Measurements from ENCODE around the gene XYLT1.

Gene XYLT1

GRCh38 chr16:17170435-17170834, 300.3 kb downstream of the XYLT1 start:
- in situ Hi-C loops (cut with HindIII; ENCODE audit: low sequenced_read_pairs), result no loop called here

- in situ Hi-C loops (cut with HindIII; ENCODE audit: low sequenced_read_pairs), result no loop called here
These were observed 302.6 kb downstream of the XYLT1 start for GRCh38 chr16:17168181-17168580.

- in situ Hi-C loops (cut with HindIII; ENCODE audit: low sequenced_read_pairs), result no loop called here
These were observed 304.7 kb downstream of the XYLT1 start for GRCh38 chr16:17166095-17166494.

GRCh38 chr16:17162560-17162959, 308.2 kb downstream of the XYLT1 start:
- in situ Hi-C loops (cut with HindIII; ENCODE audit: low sequenced_read_pairs), result no loop called here

- in situ Hi-C loops (cut with HindIII; ENCODE audit: low sequenced_read_pairs), result no loop called here
These were observed 309.8 kb downstream of the XYLT1 start for GRCh38 chr16:17160920-17161431.

- in situ Hi-C loops (cut with HindIII; ENCODE audit: low sequenced_read_pairs), result no loop called here
These were observed 310.4 kb downstream of the XYLT1 start for GRCh38 chr16:17160285-17160853.

- in situ Hi-C loops (cut with HindIII; ENCODE audit: low sequenced_read_pairs), result no loop called here
These were observed 311.1 kb downstream of the XYLT1 start for GRCh38 chr16:17159617-17160016.

GRCh38 chr16:17155936-17156335, 314.8 kb downstream of the XYLT1 start:
- in situ Hi-C loops (cut with HindIII; ENCODE audit: low sequenced_read_pairs), result no loop called here

GRCh38 chr16:17155485-17155884, 315.3 kb downstream of the XYLT1 start:
- in situ Hi-C loops (cut with HindIII; ENCODE audit: low sequenced_read_pairs), result no loop called here

- in situ Hi-C loops (cut with HindIII; ENCODE audit: low sequenced_read_pairs), result no loop called here
These were observed 315.8 kb downstream of the XYLT1 start for GRCh38 chr16:17154981-17155380.

- in situ Hi-C loops (cut with HindIII; ENCODE audit: low sequenced_read_pairs), result no loop called here
These were observed 318.4 kb downstream of the XYLT1 start for GRCh38 chr16:17152311-17152710.

- in situ Hi-C loops (cut with HindIII; ENCODE audit: low sequenced_read_pairs), result no loop called here
These were observed 319.4 kb downstream of the XYLT1 start for GRCh38 chr16:17151335-17151734.

GRCh38 chr16:17149904-17150483, 320.8 kb downstream of the XYLT1 start:
- in situ Hi-C loops (cut with HindIII; ENCODE audit: low sequenced_read_pairs), result no loop called here

- in situ Hi-C loops (cut with HindIII; ENCODE audit: low sequenced_read_pairs), result no loop called here
These were observed 322.8 kb downstream of the XYLT1 start for GRCh38 chr16:17147942-17148341.

- in situ Hi-C loops (cut with HindIII; ENCODE audit: low sequenced_read_pairs), result no loop called here
These were observed 325.7 kb downstream of the XYLT1 start for GRCh38 chr16:17145029-17145428.

GRCh38 chr16:17144431-17144830, 326.3 kb downstream of the XYLT1 start:
- in situ Hi-C loops (cut with HindIII; ENCODE audit: low sequenced_read_pairs), result no loop called here

GRCh38 chr16:17143546-17144419, 327.0 kb downstream of the XYLT1 start:
- in situ Hi-C loops (cut with HindIII; ENCODE audit: low sequenced_read_pairs), result no loop called here

GRCh38 chr16:17138801-17139200, 332.0 kb downstream of the XYLT1 start:
- in situ Hi-C loops (cut with HindIII; ENCODE audit: low sequenced_read_pairs), result no loop called here

GRCh38 chr16:17135439-17135838, 335.3 kb downstream of the XYLT1 start:
- in situ Hi-C loops (cut with HindIII; ENCODE audit: low sequenced_read_pairs), result no loop called here

GRCh38 chr16:17134586-17134985, 336.2 kb downstream of the XYLT1 start:
- in situ Hi-C loops (cut with HindIII; ENCODE audit: low sequenced_read_pairs), result no loop called here

GRCh38 chr16:17133851-17134250, 336.9 kb downstream of the XYLT1 start:
- in situ Hi-C loops (cut with HindIII; ENCODE audit: low sequenced_read_pairs), result no loop called here

- in situ Hi-C loops (cut with HindIII; ENCODE audit: low sequenced_read_pairs), result no loop called here
These were observed 339.4 kb downstream of the XYLT1 start for GRCh38 chr16:17131351-17131750.

All from endothelial cell of hepatic sinusoid (primary cell).